OCI-LY3 (cell line): ENCODE data around the gene HBE1.

ENCODE experiments used
- H2AFZ ChIP-seq: fragments of 200-600, 300-600 bp; shearing (Covaris generic); 2 replicates; pipeline ENCODE4 v1.6.0; 2014; ENCODE audit warnings: antibody characterized with exemption, low read depth, low read length
- H3K27ac ChIP-seq: fragments of 200-600, 300-600 bp; sonication (generic); 2 replicates; pipeline ENCODE4 v1.5.1; 2014; ENCODE audit warnings: mild to moderate bottlenecking, low read length, moderate library complexity, mixed read lengths
- H3K27me3 ChIP-seq: fragments of 200-600, 300-600 bp; sonication (generic); 2 replicates; pipeline ENCODE4 v1.6.1; 2014; ENCODE audit warnings: low read depth, low read length, mixed read lengths
- H3K36me3 ChIP-seq: fragments of 200-600, 300-600 bp; sonication (generic); replicated peaks from 2 replicates; pipeline ENCODE3; 2014; ENCODE audit warnings: low read depth, low read length, mixed read lengths
- H3K4me1 ChIP-seq: fragments of 300-600, 200-600 bp; sonication (generic); 2 replicates; pipeline ENCODE4 v1.6.1; 2014; ENCODE audit warnings: low read length, mixed read lengths
- H3K4me2 ChIP-seq: fragments of 200-600, 300-600 bp; sonication (generic); 2 replicates; pipeline ENCODE4 v1.6.1; 2014; ENCODE audit warnings: low read length, mixed read lengths
- H3K4me3 ChIP-seq: fragments of 300-600, 200-600 bp; sonication (generic); 2 replicates; pipeline ENCODE4 v1.5.1; 2014; ENCODE audit warnings: antibody characterized with exemption, mild to moderate bottlenecking, low read length, moderate library complexity
- H3K79me2 ChIP-seq: fragments of 300-600, 200-600 bp; shearing (Covaris generic); 2 replicates; pipeline ENCODE4 v1.6.1; 2014; ENCODE audit warnings: mild to moderate bottlenecking, low read length, mixed read lengths
- H3K9ac ChIP-seq: fragments of 300-600, 200-600 bp; shearing (Covaris generic); 2 replicates; pipeline ENCODE4 v1.6.0; 2014; ENCODE audit warnings: mild to moderate bottlenecking, low read length, moderate library complexity
- H3K9me3 ChIP-seq: fragments of 200-600, 300-600 bp; shearing (Covaris generic); 2 replicates; pipeline ENCODE4 v1.6.1; 2014; ENCODE audit warnings: low read length, mixed read lengths; ENCODE audit not compliant: insufficient read depth
- H4K20me1 ChIP-seq: fragments of 200-600, 300-600 bp; sonication (generic); 2 replicates; pipeline ENCODE4 v1.6.1; 2016; ENCODE audit warnings: low read length, mixed read lengths; ENCODE audit not compliant: insufficient read depth
- CTCF ChIP-seq: fragments of 200-600, 300-600 bp; sonication (generic); IDR thresholded peaks from 2 replicates; pipeline ENCODE4 v1.5.1; 2014; ENCODE audit warnings: antibody characterized with exemption, low read length, low read depth
- EZH2phosphoT487 ChIP-seq: fragments of 200-600 bp; shearing (Covaris generic); IDR thresholded peaks from 2 replicates; pipeline ENCODE4 v1.6.1; 2018; ENCODE audit warnings: antibody characterized with exemption, mixed run types, low read depth

HBE1 gene

GRCh38 chr11:5232821-5233220, 36.9 kb downstream of the HBE1 start:
- no peaks in the 10 kb centered on the region for H3K79me2 ChIP-seq
- H2AFZ ChIP-seq, result no peak overlapping the region
- H3K4me3 ChIP-seq, result no peak overlapping the region
- TF ChIP-seq CTCF, result no peak
- no peak overlapping the region for H3K4me2 ChIP-seq
- H3K4me1 ChIP-seq, result peaks cover 10% of the 10 kb centered on the region
- no peaks in the 10 kb centered on the region for H4K20me1 ChIP-seq
- no peaks in the 10 kb centered on the region for H3K36me3 ChIP-seq
- no peak overlapping the region for H3K27ac ChIP-seq
- H3K27me3 ChIP-seq, result no peaks in the 10 kb centered on the region
- no peaks in the 10 kb centered on the region for H3K9me3 ChIP-seq
- no peak overlapping the region for H3K9ac ChIP-seq

- H3K9ac ChIP-seq, result no peak overlapping the region
- H2AFZ ChIP-seq, result no peak overlapping the region
- no peaks in the 10 kb centered on the region for H3K27me3 ChIP-seq
- H3K4me3 ChIP-seq, result no peak overlapping the region
- H3K79me2 ChIP-seq, result no peaks in the 10 kb centered on the region
- H3K36me3 ChIP-seq, result no peaks in the 10 kb centered on the region
- TF ChIP-seq CTCF (no peak), EZH2phosphoT487 (no peak)
- no peaks in the 10 kb centered on the region for H3K9me3 ChIP-seq
- H3K4me1 ChIP-seq, result peaks cover 10% of the 10 kb centered on the region
- H4K20me1 ChIP-seq, result no peaks in the 10 kb centered on the region
- no peak overlapping the region for H3K27ac ChIP-seq
- H3K4me2 ChIP-seq, result no peak overlapping the region
Measured at GRCh38 chr11:5232176-5232575, 37.6 kb downstream of the HBE1 start.

- TF ChIP-seq EZH2phosphoT487 (no peak), CTCF (no peak)
- Histone ChIP-seq H3K4me3 (no peak overlapping the region), H3K4me1 (peaks cover 10% of the 10 kb centered on the region), H3K36me3 (no peaks in the 10 kb centered on the region), H4K20me1 (no peaks in the 10 kb centered on the region), H3K9ac (no peak overlapping the region), H3K79me2 (no peaks in the 10 kb centered on the region), H3K27me3 (no peaks in the 10 kb centered on the region), H2AFZ (no peak overlapping the region), H3K4me2 (no peak overlapping the region), H3K27ac (no peak overlapping the region), H3K9me3 (no peaks in the 10 kb centered on the region)
Measured at GRCh38 chr11:5231111-5231510, 38.6 kb downstream of the HBE1 start.

GRCh38 chr11:5230266-5230665, 39.5 kb downstream of the HBE1 start:
- H3K36me3 ChIP-seq, result no peaks in the 10 kb centered on the region
- no peak overlapping the region for H3K9ac ChIP-seq
- H3K27ac ChIP-seq, result no peak overlapping the region
- H3K79me2 ChIP-seq, result no peaks in the 10 kb centered on the region
- H3K4me3 ChIP-seq, result no peak overlapping the region
- TF ChIP-seq EZH2phosphoT487 (no peak), CTCF (no peak)
- H3K4me1 ChIP-seq, result peaks cover 10% of the 10 kb centered on the region
- no peaks in the 10 kb centered on the region for H4K20me1 ChIP-seq
- no peaks in the 10 kb centered on the region for H3K9me3 ChIP-seq
- H2AFZ ChIP-seq, result no peak overlapping the region
- H3K4me2 ChIP-seq, result no peak overlapping the region
- H3K27me3 ChIP-seq, result no peaks in the 10 kb centered on the region
